Keratinocyte (primary cell): ENCODE data around the gene MDN1. TPM values are rescaled to one million over a fixed set of nuclear protein-coding genes. Genes with fewer than 3 reads are reported as not detected.
A peak's percentile ranks its signal among the peaks of the same experiment; 100 is the strongest.

Source experiments
- DNase-seq: peaks from one replicate; pipeline ENCODE4 v3.0.0-alpha.2; 2011; ENCODE audit warnings: low read depth, missing footprints, low spot score
- FAIRE-seq: peaks from 2 replicates; lab custom pipeline; 2011; peaks lifted over from hg19 to GRCh38; lab: Jason Lieb, UNC
- H2AFZ ChIP-seq: 2 replicates; pipeline ENCODE4 v1.6.0; 2012; ENCODE audit warnings: low read length, control low read depth, inconsistent platforms; ENCODE audit not compliant: control insufficient read depth
- H3K27ac ChIP-seq: 2 replicates; pipeline ENCODE4 v1.5.1; 2011; ENCODE audit warnings: low read length; ENCODE audit not compliant: control insufficient read depth, insufficient read depth
- H3K27me3 ChIP-seq: 3 replicates; pipeline ENCODE4 v1.6.0; 2011; ENCODE audit warnings: low read length; ENCODE audit not compliant: control insufficient read depth, insufficient read depth; ENCODE audit errors: extremely low read depth
- H3K36me3 ChIP-seq, 2 experiments: 2 replicates in 1 of 2; 3 replicates in 1 of 2; pipeline ENCODE4 v1.5.1; 2011; ENCODE audit warnings: low read length in 2 of 2, mild to moderate bottlenecking in 1 of 2; ENCODE audit not compliant: control insufficient read depth in 2 of 2, insufficient read depth in 2 of 2; ENCODE audit errors: extremely low read depth in 1 of 2
- H3K4me1 ChIP-seq: 3 replicates; pipeline ENCODE4 v1.5.1; 2011; ENCODE audit warnings: low read length; ENCODE audit not compliant: control insufficient read depth, insufficient read depth; ENCODE audit errors: extremely low read depth
- H3K4me2 ChIP-seq: 3 replicates; pipeline ENCODE4 v1.6.0; 2011; ENCODE audit warnings: low read depth, low read length; ENCODE audit not compliant: control insufficient read depth, insufficient read depth; ENCODE audit errors: extremely low read depth
- H3K4me3 ChIP-seq, 3 experiments: fragments of 200-600 bp in 1 of 3; sonication (generic) in 1 of 3; 2 replicates in 2 of 3; 3 replicates in 1 of 3; pipeline ENCODE4 v1.5.1; 2011 to 2016; ENCODE audit warnings: low read length in 3 of 3, mild to moderate bottlenecking in 3 of 3, control low read depth in 2 of 3, inconsistent platforms in 1 of 3, low read depth in 1 of 3, mixed read lengths in 1 of 3, mixed run types in 1 of 3, moderate library complexity in 1 of 3; ENCODE audit not compliant: control insufficient read depth in 2 of 3, insufficient read depth in 2 of 3; ENCODE audit errors: extremely low read depth in 1 of 3
- H3K79me2 ChIP-seq: 2 replicates; pipeline ENCODE4 v1.6.0; 2012; ENCODE audit warnings: low read length; ENCODE audit not compliant: control insufficient read depth, insufficient read depth
- H3K9ac ChIP-seq: 3 replicates; pipeline ENCODE4 v1.6.0; 2011; ENCODE audit warnings: low read length; ENCODE audit not compliant: control insufficient read depth, insufficient read depth; ENCODE audit errors: extremely low read depth
- H3K9me1 ChIP-seq: 3 replicates; pipeline ENCODE4 v1.6.0; 2011; ENCODE audit warnings: low read length; ENCODE audit not compliant: control insufficient read depth, insufficient read depth; ENCODE audit errors: extremely low read depth
- H3K9me3 ChIP-seq: 2 replicates; pipeline ENCODE4 v1.5.1; 2012; ENCODE audit warnings: low read depth, low read length; ENCODE audit not compliant: control insufficient read depth
- H4K20me1 ChIP-seq: 3 replicates; pipeline ENCODE4 v1.6.0; 2011; ENCODE audit warnings: low read length; ENCODE audit not compliant: control insufficient read depth, insufficient read depth; ENCODE audit errors: extremely low read depth
- CTCF ChIP-seq, 3 experiments: IDR thresholded peaks in 1 of 3; conservative IDR thresholded peaks in 1 of 3; optimal IDR thresholded peaks in 1 of 3; 2 replicates in 2 of 3; 3 replicates in 1 of 3; pipeline versions ENCODE3 to v1.5.1; 2011; ENCODE audit warnings: low read length in 3 of 3, mild to moderate bottlenecking in 3 of 3, moderate library complexity in 2 of 3, control low read depth in 1 of 3, inconsistent platforms in 1 of 3; ENCODE audit not compliant: insufficient read depth in 2 of 3; ENCODE audit errors: extremely low read depth in 1 of 3
- EZH2 ChIP-seq: IDR thresholded peaks from one replicate; pipeline ENCODE4 v1.6.1; 2012; ENCODE audit warnings: inconsistent platforms, mild to moderate bottlenecking, low read length, moderate library complexity
- dilution Hi-C: fragments of 300-500 bp; cut with MboI; formaldehyde crosslinking; loops from one replicate; pipeline ENCODE4 v1.7.0; 2020; ENCODE audit warnings: low sequenced_read_pairs; ENCODE audit not compliant: extremely low pct_ligation_motif_present
- polyA minus RNA-seq, 3 experiments: library from RNA; depleted of rRNA, polyadenylated mRNA; stranded (reverse); fragments of >200 nt; gene quantifications; 1 replicate in 1 of 3; 2 replicates in 1 of 3; 3 replicates in 1 of 3; pipeline ENCODE4 v1.2.3, GENCODE V29; 2011
- polyA plus RNA-seq, 5 experiments: library from polyadenylated mRNA; depleted of rRNA in 3 of 5; stranded (reverse) in 3 of 5; stranded (forward) in 1 of 5; unstranded in 1 of 5; fragments of >200 nt; gene quantifications; 1 replicate in 1 of 5; 2 replicates in 3 of 5; 3 replicates in 1 of 5; pipeline versions ENCODE4 v1.2.1 to v1.2.3, GENCODE V29; 2011 to 2012; ENCODE audit warnings: missing spikeins in 2 of 5, low read depth in 1 of 5, low replicate concordance in 1 of 5

The MDN1 gene
- polyA plus RNA-seq: 6.7 to 16.0 TPM (median 10.1 TPM) in 3 replicates
- polyA plus RNA-seq (2011; ENCODE audit: low read depth): 6.5 TPM
- polyA plus RNA-seq (2011; cell fraction: cytosol; rRNA removed): 4.8 and 9.1 TPM in 2 replicates
- 47.8 and 64.0 TPM in 2 replicates for polyA plus RNA-seq (2011; cell fraction: nucleus; rRNA removed)
- 14.3 and 14.9 TPM in 2 replicates for polyA plus RNA-seq (2012; ENCODE audit: low replicate concordance)
- 14.1 to 38.4 TPM (median 21.3 TPM) in 3 replicates for polyA minus RNA-seq
- polyA minus RNA-seq (2011; cell fraction: cytosol; rRNA and poly(A)+ RNA removed): 6.3 TPM
- 38.2 and 65.8 TPM in 2 replicates for polyA minus RNA-seq (2011; cell fraction: nucleus; rRNA and poly(A)+ RNA removed)

- Histone ChIP-seq H3K9ac (peak within 1 kb of the TSS; percentile 82), H3K4me2 (peak within 1 kb of the TSS; percentile 85), H4K20me1 (peaks cover 6% of the 10 kb centered on the region), H3K27me3 (no peaks in the 10 kb centered on the region), H3K4me1 (peaks cover 14% of the 10 kb centered on the region), H2AFZ (peak within 1 kb of the TSS; percentile 99), H3K9me3 (no peaks in the 10 kb centered on the region), H3K27ac (peak within 1 kb of the TSS; percentile 80), H3K4me3 (peak within 1 kb of the TSS; percentile 70 to 96 (median 74)), H3K9me1 (no peaks in the 10 kb centered on the region), H3K79me2 (peaks cover 45% of the 10 kb centered on the region), H3K36me3 (no peaks in the 10 kb centered on the region)
- FAIRE-seq (peak; percentile 77), DNase-seq (no peak)
- dilution Hi-C loops: no loop called here
- TF ChIP-seq CTCF (optimal IDR thresholded peaks at IDR 0.05 in 1 of 3, IDR thresholded peaks at IDR 0.05 in 1 of 3, conservative IDR thresholded peaks at IDR 0.05 in 1 of 3; ENCODE audit: extremely low read depth in 1 of 3, insufficient read depth in 2 of 3, low read length in 3 of 3) (no peak), EZH2 (no peak)
Observed at GRCh38 chr6:89819336-89820130, at the start of gene MDN1. TSS of gene MDN1 (minus strand) at chr6:89819794. CDS start at chr6:89819607, 187 bp downstream.

- Histone ChIP-seq H4K20me1 (no peaks in the 10 kb centered on the region), H3K27me3 (no peaks in the 10 kb centered on the region), H3K36me3 (peaks cover 8 to 16% of the 10 kb centered on the region in 2 experiments), H3K27ac (no peak overlapping the region), H3K4me1 (no peaks in the 10 kb centered on the region), H2AFZ (no peak overlapping the region), H3K79me2 (no peaks in the 10 kb centered on the region), H3K4me2 (no peak overlapping the region), H3K9me3 (no peaks in the 10 kb centered on the region), H3K9me1 (no peaks in the 10 kb centered on the region), H3K9ac (no peak overlapping the region), H3K4me3 (no peak overlapping the region)
- TF ChIP-seq EZH2 (no peak), CTCF (optimal IDR thresholded peaks at IDR 0.05 in 1 of 3, IDR thresholded peaks at IDR 0.05 in 1 of 3, conservative IDR thresholded peaks at IDR 0.05 in 1 of 3; ENCODE audit: extremely low read depth in 1 of 3, insufficient read depth in 2 of 3, low read length in 3 of 3) (no peak)
- DNase-seq: no peak
- FAIRE-seq: no peak
- dilution Hi-C loops: no loop called here
Observed at GRCh38 chr6:89866024-89866678, 46.6 kb upstream of the MDN1 start.
